ENCODE measurements around the gene TLX3. TPM values are rescaled to one million over a fixed set of nuclear protein-coding genes. Genes with fewer than 3 reads are reported as not detected.

Gene TLX3
- total RNA-seq, 3 donors from 2014 or later: not detected

DNA sequence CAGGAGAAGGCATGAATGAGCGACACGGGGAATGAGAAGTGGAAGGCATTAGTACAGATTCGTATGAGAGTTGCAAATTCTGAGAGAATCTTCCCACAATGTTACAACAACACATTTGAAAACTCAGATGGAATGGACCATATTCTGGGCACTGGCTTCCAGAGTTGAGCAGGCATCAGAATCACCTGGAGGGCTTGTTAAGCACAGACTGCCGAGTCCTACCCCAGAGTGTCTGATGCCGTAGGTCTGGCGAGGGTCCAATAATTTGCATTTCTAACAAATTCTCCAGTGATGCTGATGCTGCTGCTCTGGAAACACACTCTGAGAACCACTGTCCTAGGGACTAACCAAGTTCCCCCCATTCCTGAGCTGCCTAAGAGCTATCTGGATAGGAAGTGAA is 2.9 kb upstream of the TLX3 start:
- ATAC-seq (no peak), DNase-seq (no peak)
- TF ChIP-seq CTCF (IDR thresholded peaks at IDR 0.05): no peak
- Histone ChIP-seq H3K9me3 (no peaks in the 10 kb centered on the region), H3K4me3 (no peak overlapping the region), H3K4me1 (ENCODE audit: low read depth) (peaks cover 18% of the 10 kb centered on the region), H3K36me3 (ENCODE audit: low read depth) (no peaks in the 10 kb centered on the region)
- intact Hi-C loops (cut with DNase I, micrococcal nuclease): no loop called here

DNA sequence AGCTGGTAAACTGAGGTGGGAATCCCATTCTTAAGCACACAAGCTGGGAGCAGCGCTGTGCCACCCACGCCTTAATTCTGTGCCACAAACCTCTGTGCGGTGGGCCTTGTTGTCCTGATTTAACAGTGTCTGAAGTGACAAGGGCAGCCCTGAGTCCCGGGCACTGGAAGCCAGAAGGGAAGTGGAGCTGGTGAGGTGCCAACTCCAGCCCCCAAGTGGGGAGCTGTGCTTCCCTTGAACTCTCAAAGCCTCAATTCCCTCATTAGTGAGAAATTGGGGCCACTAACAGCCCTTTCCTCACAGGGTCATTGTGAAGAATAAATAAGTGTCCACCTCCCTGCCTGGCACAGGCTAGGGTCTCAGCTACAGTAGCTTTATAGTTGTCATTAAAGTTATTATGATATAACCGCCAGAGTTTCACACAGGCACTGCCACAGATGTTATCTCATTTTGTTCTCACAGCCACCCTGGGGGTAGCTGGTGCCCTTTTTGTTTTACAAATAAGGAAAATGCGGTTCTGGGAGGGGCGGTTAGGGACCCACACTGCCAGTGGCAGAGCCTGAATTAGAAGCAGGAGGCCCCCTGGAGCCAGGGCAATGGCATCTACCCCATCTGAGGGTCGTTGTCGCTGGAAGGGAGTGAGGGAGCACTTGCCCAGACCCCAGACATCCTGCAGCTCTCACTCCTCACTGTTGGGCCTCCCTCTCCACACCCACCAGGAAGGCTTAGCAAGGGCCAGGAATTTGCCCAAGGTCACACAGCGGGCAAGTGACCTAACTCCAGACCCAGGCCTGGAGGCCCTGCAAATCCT is 2.1 kb upstream of the TLX3 start:
- ATAC-seq (no peak), DNase-seq (no peak)
- intact Hi-C loops (cut with DNase I, micrococcal nuclease): no loop called here
- no peaks in the 10 kb centered on the region for H3K36me3 ChIP-seq (ENCODE audit: low read depth)
- H3K4me3 ChIP-seq: no peak overlapping the region
- H3K9me3 ChIP-seq: no peaks in the 10 kb centered on the region
- H3K4me1 ChIP-seq (ENCODE audit: low read depth): peaks cover 26% of the 10 kb centered on the region
- no peak for TF ChIP-seq CTCF (IDR thresholded peaks at IDR 0.05)

DNA sequence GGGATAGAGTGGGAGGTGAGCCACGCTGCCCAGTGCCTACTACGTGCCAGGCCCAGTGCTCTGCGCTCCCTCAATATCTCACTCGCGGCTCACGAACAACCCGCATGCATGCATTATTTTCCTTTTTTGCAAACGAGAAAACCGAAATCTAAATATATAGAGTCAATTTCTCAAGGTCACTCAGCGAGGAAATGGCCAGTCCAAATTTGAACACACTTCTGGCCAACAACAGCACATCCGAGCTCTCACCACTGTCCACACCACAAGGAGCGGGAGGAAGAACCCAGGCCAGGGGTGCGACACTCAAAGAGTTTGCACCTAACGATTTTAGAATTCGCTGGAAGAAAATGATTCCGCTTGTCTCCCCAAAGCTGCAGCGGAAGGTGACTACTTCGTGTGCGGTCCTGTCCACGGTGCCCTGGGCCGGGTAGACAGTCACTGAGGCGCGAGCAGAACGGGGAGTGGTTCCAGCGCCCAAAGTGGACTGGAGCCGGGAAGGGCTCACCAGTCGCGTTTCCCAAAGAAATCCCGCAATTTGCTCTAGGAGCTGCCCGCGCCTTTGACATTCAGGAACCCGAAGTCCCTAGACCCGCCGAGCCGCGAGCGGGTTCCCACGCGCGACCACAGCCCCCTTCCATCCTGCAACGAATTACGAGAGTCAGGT is 1.1 kb upstream of the TLX3 start:
- H3K4me1 ChIP-seq (ENCODE audit: low read depth): peaks cover 33% of the 10 kb centered on the region
- H3K9me3 ChIP-seq: no peaks in the 10 kb centered on the region
- H3K36me3 ChIP-seq (ENCODE audit: low read depth): no peaks in the 10 kb centered on the region
- intact Hi-C loops (cut with DNase I, micrococcal nuclease): no loop called here
- ATAC-seq (no peak), DNase-seq (no peak)
- TF ChIP-seq CTCF (IDR thresholded peaks at IDR 0.05): no peak
- no peak overlapping the region for H3K4me3 ChIP-seq

DNA sequence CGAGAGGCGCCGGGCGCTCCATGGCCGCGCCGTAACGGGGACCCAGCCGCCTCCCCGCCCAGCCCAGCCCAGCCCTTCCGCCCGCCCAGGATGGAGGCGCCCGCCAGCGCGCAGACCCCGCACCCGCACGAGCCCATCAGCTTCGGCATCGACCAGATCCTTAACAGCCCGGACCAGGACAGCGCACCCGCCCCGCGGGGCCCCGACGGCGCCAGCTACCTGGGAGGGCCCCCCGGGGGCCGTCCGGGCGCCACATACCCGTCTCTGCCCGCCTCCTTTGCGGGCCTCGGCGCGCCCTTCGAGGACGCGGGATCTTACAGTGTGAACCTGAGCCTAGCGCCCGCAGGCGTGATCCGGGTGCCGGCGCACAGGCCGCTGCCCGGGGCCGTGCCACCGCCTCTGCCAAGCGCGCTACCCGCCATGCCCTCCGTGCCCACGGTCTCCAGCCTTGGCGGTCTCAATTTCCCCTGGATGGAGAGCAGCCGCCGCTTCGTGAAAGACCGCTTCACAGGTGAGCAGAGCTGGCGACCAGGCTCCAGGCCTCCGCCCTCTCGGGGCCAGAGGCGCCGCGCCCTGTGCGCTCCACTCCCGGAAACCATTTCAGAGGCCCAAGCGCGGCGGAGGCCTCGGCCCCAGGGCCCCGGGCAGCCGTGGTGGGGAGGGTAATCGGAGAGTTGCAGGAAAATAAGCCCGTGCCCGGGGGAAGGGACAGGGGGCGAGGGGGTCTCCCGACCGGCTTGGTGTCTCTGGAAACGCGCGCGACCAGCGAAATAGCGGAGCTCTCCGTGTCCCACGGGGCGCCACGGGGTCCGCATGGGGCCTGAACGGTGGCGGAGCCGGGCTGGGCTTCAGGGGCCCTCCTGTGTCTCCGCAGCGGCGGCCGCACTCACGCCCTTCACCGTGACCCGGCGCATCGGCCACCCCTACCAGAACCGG is 496 bp downstream of the TLX3 start:
- DNase-seq (peak in 1 of 3 donors; percentile 51), ATAC-seq (peak; percentile 52)
- TF ChIP-seq CTCF (IDR thresholded peaks at IDR 0.05): no peak
- Histone ChIP-seq H3K9me3 (no peaks in the 10 kb centered on the region), H3K36me3 (ENCODE audit: low read depth) (no peaks in the 10 kb centered on the region), H3K4me3 (no peak overlapping the region), H3K4me1 (ENCODE audit: low read depth) (peaks cover 33% of the 10 kb centered on the region)
- intact Hi-C loops (cut with DNase I, micrococcal nuclease): no loop called here

DNA sequence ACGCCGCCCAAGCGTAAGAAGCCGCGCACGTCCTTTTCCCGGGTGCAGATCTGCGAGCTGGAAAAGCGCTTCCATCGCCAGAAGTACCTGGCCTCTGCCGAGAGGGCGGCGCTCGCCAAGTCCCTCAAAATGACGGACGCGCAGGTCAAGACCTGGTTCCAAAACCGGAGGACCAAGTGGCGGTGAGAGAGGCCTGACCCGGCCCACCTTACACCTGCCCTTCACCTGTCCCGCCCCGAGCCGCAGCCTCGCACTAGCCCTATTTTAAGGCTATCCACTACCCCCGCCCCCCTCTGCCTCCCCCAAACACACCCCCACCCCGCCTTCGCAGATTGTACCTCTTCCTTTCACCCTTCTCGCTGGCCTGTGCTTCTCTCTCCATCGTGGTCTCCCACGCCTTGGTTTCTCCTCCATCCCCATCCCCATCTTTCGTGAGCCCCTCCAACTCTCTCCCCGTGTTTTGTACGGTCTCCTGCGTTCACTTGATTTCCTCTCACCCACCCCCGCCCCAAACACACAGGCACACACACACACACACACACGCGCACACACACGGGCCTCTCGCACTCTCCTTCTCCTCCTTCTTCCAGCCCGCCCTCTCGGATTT is 1.3 kb downstream of the TLX3 start:
- no peak overlapping the region for H3K4me3 ChIP-seq
- H3K9me3 ChIP-seq: no peaks in the 10 kb centered on the region
- H3K4me1 ChIP-seq (ENCODE audit: low read depth): peaks cover 33% of the 10 kb centered on the region
- ATAC-seq (peak; percentile 66), DNase-seq (peak in 2 of 3 donors; percentile 25 to 53)
- TF ChIP-seq CTCF (IDR thresholded peaks at IDR 0.05): no peak
- intact Hi-C loops (cut with DNase I, micrococcal nuclease): no loop called here
- no peaks in the 10 kb centered on the region for H3K36me3 ChIP-seq (ENCODE audit: low read depth)
